Tongue (tissue), 2 donors: ENCODE measurements around the gene SLC12A6. TPM values are rescaled to one million over a fixed set of nuclear protein-coding genes. Genes with fewer than 3 reads are reported as not detected.
"Not testable (repeated sequence)": the region's sequence is repeated elsewhere in the genome, so short reads cannot be mapped to it uniquely, and the experiment has no call there.

ENCODE experiments used
- DNase-seq: peaks from one replicate; pipeline ENCODE4 v3.0.0-alpha.2; 2015
- total RNA-seq: library from RNA; depleted of rRNA; stranded (reverse); fragments of >200 nt; gene quantifications from one replicate; pipeline ENCODE4 v1.2.3, GENCODE V29; 2014

SLC12A6 gene
- 28.1 TPM for total RNA-seq

DNA sequence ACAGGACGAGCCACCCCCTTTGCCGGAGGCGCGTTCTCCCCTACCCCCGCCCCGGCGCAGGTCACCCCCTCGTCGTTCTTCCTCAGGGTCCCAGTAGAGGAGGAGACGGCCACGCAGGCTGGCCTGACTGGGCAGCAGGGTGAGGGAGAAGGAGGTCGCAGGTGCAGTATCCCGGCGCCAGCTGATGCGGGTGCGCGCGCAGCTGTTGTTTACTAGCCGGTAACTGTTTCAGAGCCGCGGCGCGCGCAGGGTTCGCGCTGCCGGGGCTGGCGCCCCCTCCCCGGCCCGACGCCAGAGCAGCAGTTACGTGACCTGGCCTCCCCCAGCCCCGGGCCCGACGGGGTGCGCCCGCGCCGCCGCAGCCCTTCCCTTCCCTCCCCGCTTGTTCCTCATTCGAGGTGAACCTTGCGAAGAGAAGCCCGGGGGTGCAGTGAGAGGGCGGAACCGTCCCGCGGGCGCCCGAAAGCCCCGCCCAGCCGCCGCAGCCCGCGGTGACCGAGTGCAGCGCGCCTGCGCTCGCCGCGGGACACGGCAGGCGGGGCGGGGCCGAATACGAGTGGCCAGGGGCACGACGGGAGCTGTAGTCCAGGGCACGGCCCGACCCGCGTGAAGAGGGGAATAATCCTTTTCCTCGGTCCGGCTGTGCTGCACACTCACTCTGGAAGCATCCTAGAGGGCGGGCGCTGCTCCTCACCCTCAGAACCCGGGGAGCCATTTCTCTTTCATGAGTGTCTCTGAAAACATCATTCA lies at the start of gene SLC12A6:
Gene SLC12A6 (minus strand): TSS at position 225 of the 750 bp plus-strand sequence. CDS start 1,101 bp downstream, outside the sequence.
- peak; percentile 96 for DNase-seq

GRCh38 chr15:34381829-34382521 lies 44.4 kb upstream of the SLC12A6 start:
- not testable (repeated sequence) for DNase-seq

DNA sequence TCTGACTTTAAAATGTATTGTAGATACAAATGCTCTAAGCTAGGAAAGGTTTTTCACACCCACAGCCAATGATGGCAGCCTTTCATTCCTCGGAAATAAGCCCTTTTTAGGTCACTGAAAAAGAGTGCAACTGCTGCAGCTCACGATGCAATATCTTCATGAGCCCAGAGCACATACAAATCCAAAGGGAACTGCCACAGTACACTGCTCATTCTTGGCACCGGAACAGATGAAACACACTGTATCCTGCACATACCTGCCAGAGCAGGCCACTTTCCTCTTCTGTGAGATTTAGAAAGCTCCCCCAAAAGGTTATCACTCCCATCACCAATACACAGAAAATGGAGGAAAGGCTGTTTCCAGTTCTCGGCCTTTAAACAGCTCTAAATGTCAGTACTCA lies 42.9 kb upstream of the SLC12A6 start:
- DNase-seq: not testable (repeated sequence)

DNA sequence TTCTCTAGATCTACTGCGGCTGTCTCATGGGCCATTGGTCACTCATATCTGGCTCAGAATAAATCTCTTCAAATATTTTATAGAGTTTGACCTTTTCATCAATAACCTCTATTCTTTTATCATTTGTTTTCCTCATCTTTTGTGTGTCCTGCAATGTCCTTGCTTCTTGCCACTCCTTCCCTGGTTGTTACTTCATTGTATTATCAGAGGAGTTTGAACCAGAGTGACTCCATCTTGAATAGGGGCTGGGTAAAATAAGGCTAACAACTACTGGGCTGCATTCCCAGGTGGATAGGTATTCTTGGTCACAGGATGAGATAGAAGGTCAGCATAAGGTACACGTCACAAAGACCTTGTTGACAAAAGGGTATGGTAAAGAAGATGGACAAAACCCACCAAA lies 39.3 kb upstream of the SLC12A6 start:
- no peak for DNase-seq

- not testable (repeated sequence) for DNase-seq
Measured at GRCh38 chr15:34375541-34375940, 38.0 kb upstream of the SLC12A6 start.

DNA sequence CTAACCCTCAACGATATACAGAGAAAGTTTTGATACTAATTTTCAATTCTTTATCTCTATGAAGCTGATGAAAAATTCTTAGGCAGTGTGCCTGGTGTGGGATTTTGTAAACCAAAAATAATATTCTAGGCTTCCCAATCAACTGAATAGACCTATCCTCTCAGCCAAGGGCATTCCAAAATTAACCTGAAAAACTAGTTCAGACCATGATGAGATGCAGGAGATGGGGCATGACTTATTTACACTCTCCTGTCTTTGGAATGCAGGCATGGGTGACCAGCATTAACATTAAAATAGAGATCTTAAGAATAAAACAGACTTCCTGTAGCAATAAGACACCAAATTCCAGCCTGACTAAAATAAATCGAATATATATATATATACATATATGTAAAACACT lies 37.2 kb upstream of the SLC12A6 start:
- DNase-seq: no peak

DNA sequence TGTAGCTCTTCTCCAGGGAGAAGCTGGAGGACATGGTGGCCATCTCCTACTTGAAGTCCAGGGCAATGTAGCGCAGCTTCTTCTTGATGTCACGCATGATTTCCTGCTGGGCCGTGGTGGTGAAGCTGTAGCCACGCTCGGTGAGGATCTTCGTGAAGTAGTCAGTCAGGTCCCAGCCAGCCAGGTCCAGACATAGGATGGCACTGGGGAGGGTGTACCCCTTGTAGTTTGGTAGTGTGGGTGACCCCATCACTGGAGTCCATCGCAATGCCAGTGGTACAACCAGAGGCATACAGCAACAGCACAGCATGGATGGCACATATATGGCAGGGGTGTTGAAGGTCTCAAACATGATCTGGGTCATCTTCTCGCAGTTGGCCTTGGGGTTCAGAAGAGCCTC lies 36.4 kb upstream of the SLC12A6 start:
- DNase-seq: no peak

DNA sequence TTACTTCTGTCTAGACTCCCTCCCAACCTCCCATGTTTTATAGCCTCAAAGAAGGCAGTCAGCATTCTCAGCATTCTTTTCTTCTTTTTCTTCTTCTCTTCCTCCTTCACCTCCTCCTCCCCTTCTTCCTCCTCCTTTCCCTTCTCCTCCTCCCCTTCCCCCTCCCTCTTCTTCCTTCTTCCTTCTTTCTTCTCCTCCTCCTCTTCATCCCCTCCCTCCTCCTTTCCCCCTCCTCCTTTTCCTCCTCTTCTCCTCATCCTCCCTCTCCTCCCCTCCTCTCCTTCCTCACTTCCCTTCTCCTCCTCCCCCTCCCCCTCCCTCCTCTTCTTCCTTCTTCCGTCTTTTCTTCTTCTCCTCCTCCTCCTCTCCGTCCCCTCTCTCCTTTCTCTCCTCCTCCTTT lies 33.1 kb upstream of the SLC12A6 start:
- DNase-seq: no peak

DNA sequence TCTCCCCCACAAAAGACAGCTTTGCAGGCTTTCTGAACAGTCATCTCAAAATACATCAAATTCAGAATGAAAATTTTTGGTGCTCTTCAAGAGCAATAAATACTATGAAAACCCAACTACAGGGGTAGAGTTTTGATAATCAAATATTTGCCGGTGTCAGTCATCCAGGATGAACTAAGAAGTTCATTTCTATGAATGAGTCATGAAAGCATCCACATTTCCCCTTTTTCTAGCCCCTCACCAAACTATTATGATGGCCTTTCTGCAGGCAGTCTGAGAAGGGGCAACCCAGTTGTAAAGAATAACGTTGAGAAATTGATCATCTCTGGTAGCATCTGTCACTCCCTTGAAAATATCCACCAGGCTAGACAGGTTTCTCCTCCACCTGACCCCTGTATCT lies 32.5 kb upstream of the SLC12A6 start:
- DNase-seq: no peak

DNA sequence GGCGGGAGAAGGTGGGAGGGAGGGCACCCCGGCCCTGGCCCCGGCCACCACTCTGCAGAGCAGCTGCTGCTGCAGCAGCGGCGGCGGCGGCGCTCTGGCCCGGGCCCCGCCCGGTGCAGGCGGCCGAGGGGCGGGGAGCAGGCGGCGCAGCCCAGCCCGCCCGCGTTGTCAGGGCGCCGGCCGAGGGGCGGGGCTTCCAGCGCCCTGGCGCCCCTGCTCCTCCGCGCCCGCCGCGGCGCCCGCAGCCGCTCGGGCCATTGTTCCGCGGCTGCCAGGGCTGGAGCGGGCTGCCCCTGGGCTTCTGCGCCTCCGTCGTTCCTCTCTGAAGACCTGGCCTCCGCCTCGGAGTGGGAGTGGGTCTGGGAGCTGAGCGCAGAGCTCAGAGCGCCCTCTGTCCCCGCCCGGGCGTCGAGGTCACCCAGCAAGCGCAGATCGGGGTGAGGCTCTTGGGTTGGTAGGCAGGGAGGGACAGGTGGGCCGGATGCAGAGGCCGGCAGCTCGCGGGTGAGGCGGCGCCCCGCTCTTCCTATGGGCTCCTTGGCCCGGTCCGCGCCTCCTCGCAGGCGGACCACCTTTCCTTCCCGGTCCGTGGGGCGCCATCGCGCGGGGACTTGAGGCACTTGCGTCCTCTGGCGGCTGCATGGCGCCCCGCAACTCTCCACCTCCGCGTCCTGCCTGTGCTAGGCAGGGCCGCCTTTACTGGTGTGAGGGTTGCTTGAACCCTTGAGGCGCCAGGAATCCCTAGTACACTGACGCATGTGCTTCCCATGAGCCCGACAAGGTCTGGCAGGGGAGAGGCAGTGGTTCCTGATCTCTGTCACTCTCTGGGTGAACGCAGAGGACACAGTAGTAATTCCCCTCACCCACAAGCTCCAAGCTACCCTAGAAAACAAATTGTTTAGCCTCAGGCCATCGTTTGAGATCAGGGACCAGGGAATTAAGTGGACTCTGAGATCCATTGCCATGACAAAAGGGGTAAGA lies 29.8 kb upstream of the SLC12A6 start, which contains the start of gene LPCAT4:
Gene LPCAT4 (minus strand): TSS at position 96 of the 981 bp plus-strand sequence. CDS start 96 bp downstream, outside the sequence.
- DNase-seq: peak; percentile 94

DNA sequence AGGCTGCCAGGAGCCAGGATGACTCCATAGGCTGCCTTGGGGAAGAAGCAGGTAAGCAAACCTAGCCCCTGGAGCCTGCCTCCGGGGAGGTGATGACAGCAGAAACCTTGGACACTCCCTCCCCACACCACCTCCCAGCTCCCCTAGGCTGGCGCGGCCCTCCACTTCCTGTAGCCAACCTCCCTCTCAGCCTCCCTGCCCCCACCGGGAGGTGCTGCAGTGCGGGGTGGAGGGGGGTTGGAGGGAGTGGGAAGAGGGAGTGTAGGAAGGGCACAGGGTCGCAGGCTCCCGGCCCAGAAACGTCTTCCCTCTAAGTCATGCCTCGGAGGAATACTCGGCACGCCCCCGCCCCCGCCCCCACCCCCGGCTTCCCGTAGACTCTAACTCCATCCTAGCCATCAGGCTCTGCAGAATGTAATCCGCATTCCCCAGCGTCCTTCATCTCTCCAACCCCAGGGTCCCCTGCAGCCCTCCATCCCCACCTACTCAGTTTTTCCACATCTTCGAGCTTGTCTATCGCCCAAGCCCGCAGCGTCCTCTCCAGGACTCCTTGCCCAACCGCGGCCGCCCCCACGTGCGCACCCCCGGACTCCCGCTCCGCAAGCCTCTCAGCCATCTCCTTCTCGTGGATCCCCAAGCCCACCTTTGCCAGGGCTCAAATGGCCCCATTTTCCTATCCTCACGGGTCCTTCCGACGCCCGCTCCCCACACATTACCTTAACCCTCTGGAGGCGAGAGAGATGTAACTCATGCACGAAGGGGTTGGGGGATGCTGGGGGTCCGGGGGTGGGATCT lies 28.9 kb upstream of the SLC12A6 start:
- DNase-seq: peak; percentile 58

DNA sequence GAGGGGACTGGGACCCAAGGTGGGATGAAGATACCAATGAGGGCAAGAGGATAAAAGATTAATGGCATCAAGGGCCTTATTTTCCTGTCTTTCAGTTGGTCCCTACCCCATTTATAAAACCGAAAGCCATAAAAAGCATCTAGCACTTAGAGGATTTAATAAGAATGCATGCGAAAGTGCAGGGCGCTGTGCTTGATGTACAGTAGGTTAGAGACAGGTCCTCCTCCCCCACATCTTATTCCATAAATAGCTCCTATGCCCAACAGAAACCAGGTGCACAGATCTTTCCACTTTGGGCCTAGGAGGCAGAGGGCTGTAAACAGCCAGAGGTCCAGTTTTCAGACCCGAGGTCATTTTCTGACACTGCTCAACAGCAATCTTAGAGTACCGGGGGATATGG lies 28.3 kb upstream of the SLC12A6 start:
- DNase-seq: peak; percentile 6

GRCh38 chr15:34365091-34365825 lies 27.7 kb upstream of the SLC12A6 start:
- DNase-seq: peak; percentile 5

DNA sequence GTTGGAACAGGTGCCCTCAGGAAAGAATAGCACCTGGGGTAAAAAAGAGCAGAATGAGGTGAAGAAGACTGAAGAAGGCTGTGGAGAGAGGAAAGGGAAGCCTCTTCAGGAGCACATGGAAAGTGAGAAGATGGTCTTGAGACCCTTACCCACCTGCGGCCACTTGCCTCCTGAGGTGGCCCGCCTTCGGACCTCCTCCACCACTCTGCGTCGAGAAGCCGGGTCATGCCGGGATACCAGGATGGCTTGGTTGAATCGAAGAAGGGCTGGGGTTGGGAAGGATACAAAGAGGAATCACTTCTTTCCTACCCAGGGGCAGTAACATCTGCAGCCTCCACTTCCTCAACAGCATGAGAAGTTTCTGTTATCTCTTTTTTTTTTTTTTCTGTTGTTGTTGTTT lies 26.5 kb upstream of the SLC12A6 start:
- DNase-seq: no peak

GRCh38 chr15:34362047-34362773 lies 24.6 kb upstream of the SLC12A6 start:
- no peak for DNase-seq

- no peak for DNase-seq
Measured at GRCh38 chr15:34361278-34361677, 23.7 kb upstream of the SLC12A6 start.

GRCh38 chr15:34360298-34360697 lies 22.7 kb upstream of the SLC12A6 start:
- DNase-seq: peak; percentile 25

DNA sequence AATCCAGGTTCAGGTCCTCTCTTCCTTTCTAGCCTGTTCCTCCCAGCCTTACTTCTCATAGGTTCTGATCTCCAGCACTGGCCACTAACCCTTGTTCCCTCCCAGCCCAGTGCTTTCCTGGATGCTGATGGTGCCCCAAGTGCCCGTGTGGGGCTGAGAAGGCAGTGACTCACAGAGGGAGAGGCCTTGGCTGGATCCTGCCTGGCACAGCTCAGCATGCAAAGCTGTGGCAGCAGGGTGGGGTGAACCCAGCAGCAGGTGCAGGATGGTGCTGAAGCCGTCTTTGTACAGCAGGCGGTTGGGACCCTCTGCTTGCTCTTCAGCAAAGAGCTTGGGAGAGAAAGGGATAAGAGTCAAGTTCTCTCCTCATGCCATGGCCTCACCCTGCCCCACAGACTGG lies 21.8 kb upstream of the SLC12A6 start:
- no peak for DNase-seq

GRCh38 chr15:34358948-34359347 lies 21.4 kb upstream of the SLC12A6 start:
- DNase-seq: no peak

- DNase-seq: no peak
Measured at GRCh38 chr15:34358367-34358766, 20.8 kb upstream of the SLC12A6 start.
